Fibroblast of pulmonary artery (primary cell): ENCODE measurements around the gene MAPK8.

ENCODE experiments used
- DNase-seq: peaks from one replicate; pipeline ENCODE4 v3.0.0-alpha.2; 2010; ENCODE audit warnings: low read depth
- H3K4me3 ChIP-seq: replicated peaks from 2 replicates; pipeline ENCODE4 v1.5.1; 2011; ENCODE audit warnings: low read depth, mild to moderate bottlenecking, control low read depth, low read length, moderate library complexity
- CTCF ChIP-seq: IDR thresholded peaks from 2 replicates; pipeline ENCODE4 v1.5.1; 2011; ENCODE audit warnings: mild to moderate bottlenecking, control low read depth, low read length, inconsistent platforms; ENCODE audit errors: missing control alignments

The MAPK8 gene

DNA sequence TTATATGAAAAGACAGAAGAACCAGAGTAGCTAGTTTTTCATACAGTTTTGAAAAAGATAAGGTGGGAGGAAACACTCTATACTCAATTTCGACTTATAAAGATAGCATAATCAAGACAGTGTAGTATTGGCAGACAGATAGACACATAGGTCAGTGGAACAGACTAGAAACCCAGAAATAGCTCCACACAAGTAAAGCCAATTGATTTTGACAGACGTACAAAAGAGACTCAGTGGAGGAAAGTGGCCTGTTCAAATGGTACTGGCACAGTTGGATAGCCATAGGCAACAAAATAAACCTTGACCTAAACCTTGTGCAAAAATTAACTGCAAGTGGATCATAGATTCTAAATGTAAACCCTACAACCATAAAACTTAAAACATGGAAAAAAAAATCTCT is 46.8 kb downstream of the MAPK8 start:
- no peak for TF ChIP-seq CTCF
- no peak for DNase-seq
- no peak overlapping the region for H3K4me3 ChIP-seq

DNA sequence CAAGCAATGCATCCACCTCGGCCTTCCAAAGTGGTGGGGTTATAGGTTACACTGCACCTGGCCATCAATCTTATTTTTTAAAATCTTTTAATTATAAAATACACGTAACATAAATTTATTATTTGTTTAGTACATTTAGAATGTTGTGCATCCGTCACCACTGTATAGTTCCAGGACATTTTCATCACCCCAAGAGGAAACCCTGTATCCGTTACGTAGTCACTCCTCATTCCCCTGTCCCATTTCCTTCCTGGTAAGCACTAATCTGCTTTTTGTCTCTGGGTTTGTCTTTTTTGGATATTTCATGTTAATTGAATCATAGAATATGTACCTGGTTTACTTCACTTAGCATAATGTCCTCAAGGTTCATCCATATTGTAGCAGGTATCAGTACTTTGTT is 51.2 kb downstream of the MAPK8 start:
- TF ChIP-seq CTCF, result no peak
- no peak for DNase-seq

GRCh38 chr10:48358162-48358561 is 51.7 kb downstream of the MAPK8 start:
- no peak for DNase-seq
- H3K4me3 ChIP-seq, result no peak overlapping the region
- no peak for TF ChIP-seq CTCF

More for the DNA sequence above, 51.2 kb downstream of the MAPK8 start:
- no peak overlapping the region for H3K4me3 ChIP-seq

- DNase-seq, result no peak
- no peak overlapping the region for H3K4me3 ChIP-seq
- TF ChIP-seq CTCF, result no peak
These were observed 52.4 kb downstream of the MAPK8 start for GRCh38 chr10:48358838-48359237.

DNA sequence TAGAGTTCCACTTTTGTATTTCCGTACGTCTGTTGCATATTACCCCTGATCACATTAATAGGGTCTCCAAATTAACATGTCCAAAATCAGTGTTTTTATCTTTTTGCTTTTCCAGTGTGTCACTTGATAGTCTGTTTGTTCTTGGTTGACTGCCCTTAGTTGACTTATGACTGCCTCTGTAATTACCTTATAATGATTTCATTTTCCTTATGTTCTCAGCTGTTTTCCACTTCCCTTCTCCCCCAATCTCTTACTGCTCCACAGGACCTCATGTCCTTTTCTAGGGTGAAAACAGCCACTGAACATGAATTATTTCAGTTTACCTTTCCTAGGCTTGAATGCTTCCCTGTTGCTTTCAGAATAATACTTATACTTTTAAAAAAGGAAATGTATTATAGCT is 54.7 kb downstream of the MAPK8 start:
- TF ChIP-seq CTCF, result no peak
- no peak overlapping the region for H3K4me3 ChIP-seq
- no peak for DNase-seq

GRCh38 chr10:48363617-48364355 is 57.3 kb downstream of the MAPK8 start:
- H3K4me3 ChIP-seq, result no peak overlapping the region
- DNase-seq, result peak; percentile 89
- TF ChIP-seq CTCF, result peak; percentile 70

GRCh38 chr10:48364659-48365405 is 58.4 kb downstream of the MAPK8 start:
- no peak for TF ChIP-seq CTCF

More at GRCh38 chr10:48364659-48365405, 58.4 kb downstream of the MAPK8 start:
- H3K4me3 ChIP-seq, result peak overlapping the region; percentile 29
- peak; percentile 92 for DNase-seq
